GM12864 (cell line): ENCODE measurements around the gene NEIL1.
"Not testable (repeated sequence)": the region's sequence is repeated elsewhere in the genome, so short reads cannot be mapped to it uniquely, and the experiment has no call there.

Experiments used
- DNase-seq: peaks from one replicate; pipeline ENCODE4 v3.0.0-alpha.2; 2011; ENCODE audit warnings: low read depth
- H3K4me3 ChIP-seq: 2 replicates; pipeline ENCODE4 v1.5.1; 2011; ENCODE audit warnings: mild to moderate bottlenecking, low read depth, low read length, control low read depth
- TF ChIP-seq, protein P1 (sequence below): IDR thresholded peaks from 2 replicates; pipeline ENCODE4 v1.5.1; 2011; ENCODE audit warnings: low read depth, mild to moderate bottlenecking, moderate library complexity, low read length, control low read depth, inconsistent platforms; ENCODE audit errors: missing control alignments

Gene NEIL1

DNA sequence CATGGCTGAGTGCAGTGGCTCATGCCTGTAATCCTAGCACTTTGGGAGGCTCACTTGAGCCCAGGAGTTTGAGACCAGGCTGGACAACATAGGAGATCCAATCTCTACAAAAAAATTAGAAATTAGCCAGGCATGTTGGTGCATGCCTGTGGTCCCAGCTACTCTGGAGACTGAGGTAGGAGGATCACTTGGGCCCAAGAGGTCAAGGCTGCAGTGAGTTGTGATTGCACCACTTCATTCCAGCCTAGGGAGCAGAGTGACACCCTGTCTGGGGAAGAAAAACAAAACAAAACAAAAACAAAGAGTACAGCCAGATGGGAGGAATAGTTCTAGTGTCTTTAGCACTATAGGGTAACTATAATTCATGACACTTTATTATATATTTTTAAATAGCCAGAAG, 37.1 kb upstream of the NEIL1 start:
- TF ChIP-seq, protein P1, sequence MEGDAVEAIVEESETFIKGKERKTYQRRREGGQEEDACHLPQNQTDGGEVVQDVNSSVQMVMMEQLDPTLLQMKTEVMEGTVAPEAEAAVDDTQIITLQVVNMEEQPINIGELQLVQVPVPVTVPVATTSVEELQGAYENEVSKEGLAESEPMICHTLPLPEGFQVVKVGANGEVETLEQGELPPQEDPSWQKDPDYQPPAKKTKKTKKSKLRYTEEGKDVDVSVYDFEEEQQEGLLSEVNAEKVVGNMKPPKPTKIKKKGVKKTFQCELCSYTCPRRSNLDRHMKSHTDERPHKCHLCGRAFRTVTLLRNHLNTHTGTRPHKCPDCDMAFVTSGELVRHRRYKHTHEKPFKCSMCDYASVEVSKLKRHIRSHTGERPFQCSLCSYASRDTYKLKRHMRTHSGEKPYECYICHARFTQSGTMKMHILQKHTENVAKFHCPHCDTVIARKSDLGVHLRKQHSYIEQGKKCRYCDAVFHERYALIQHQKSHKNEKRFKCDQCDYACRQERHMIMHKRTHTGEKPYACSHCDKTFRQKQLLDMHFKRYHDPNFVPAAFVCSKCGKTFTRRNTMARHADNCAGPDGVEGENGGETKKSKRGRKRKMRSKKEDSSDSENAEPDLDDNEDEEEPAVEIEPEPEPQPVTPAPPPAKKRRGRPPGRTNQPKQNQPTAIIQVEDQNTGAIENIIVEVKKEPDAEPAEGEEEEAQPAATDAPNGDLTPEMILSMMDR = no peak
- no peak overlapping the region for H3K4me3 ChIP-seq
- DNase-seq = no peak

DNA sequence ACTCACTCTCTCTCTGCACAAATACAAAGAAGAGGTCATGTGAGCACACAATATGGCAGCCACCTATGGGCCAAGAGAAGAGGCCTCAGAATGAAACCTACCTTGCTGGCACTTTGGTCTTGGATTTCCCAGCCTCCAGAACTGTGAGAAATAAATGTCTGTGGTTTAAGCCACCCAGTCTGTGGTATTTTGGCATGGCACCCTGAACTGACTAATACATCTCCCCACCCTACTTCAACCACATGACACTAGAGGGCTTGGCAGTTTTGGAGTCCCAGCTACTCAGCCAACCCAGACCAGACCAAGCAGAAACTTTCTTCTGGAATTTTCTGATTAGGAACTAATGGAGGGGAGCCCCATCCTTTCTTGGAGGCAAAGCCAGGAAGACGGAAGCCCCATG, 34.3 kb upstream of the NEIL1 start:
- not testable (repeated sequence) for DNase-seq, H3K4me3 ChIP-seq

DNA sequence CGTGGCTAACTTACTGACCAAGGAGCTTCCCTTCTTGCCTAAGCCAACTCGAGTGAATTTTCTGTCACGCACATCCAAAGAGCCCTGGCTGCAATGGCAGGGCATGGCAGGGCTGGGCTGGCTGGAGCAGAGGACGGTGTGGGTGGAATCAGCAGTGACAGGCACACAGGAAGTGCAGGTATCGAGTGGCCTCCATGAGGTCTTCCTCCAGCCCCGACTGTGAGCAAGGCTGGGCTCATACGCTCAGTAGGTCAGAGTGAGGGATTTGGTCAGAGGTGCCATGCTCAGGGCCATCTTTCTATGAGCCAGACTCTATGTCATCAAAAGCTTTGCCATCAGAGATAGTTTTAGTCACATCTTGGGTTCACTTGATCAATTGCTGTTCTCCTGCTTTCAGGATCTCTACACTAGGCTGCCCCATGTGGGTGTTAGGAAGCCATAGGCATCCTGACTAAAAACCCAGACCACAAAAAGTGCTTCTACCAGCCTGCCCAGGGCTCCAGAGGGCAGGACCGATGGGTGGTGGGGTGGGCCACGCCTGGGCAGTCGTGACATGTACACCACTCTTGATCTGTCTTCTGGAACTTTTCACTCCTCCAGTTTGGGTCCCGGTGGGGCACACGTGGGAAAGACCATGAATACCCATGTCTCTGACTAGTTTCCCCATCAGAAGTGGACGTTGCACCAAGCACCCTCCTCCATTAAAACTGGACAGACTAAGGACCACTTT, 33.6 kb upstream of the NEIL1 start:
- TF ChIP-seq, protein P1 = no peak
- no peak for DNase-seq
- no peak overlapping the region for H3K4me3 ChIP-seq

DNA sequence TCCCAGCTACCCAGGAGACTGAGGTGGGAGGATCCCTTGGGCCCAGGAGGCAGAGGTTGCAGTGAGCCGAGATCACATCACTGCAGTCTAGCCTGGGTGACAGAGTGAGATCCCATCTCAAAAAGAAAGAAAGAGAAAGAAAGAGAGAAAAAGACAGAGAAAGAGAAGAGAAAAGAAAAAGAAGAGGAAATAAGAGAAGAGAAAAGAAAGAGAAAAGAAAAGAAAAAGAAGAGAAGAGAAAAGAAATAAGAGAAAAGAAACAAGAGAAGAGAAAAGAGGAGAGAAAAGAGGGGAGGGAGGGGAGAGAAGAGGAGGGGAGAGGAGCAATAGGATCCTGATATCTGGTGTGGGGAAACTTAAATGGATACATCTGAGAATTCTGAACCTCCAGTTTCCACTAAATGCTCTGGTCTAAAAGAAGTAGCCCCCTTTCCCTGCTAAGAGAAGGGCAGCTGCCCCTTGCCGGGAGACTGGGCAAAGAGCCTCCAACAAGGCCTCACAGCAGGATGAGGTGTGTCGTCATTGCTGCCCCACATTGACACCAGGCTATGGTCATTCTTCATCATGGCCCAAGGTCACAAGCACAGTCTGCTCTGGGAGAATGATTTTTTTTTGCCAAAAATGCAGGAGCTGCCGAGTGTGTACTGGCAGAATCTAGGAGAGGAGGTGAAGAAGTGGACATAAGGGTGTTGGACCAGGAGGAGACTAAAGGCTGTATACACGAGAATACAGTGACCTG, 32.1 kb upstream of the NEIL1 start:
- TF ChIP-seq, protein P1 = no peak
- no peak for DNase-seq
- no peak overlapping the region for H3K4me3 ChIP-seq

DNA sequence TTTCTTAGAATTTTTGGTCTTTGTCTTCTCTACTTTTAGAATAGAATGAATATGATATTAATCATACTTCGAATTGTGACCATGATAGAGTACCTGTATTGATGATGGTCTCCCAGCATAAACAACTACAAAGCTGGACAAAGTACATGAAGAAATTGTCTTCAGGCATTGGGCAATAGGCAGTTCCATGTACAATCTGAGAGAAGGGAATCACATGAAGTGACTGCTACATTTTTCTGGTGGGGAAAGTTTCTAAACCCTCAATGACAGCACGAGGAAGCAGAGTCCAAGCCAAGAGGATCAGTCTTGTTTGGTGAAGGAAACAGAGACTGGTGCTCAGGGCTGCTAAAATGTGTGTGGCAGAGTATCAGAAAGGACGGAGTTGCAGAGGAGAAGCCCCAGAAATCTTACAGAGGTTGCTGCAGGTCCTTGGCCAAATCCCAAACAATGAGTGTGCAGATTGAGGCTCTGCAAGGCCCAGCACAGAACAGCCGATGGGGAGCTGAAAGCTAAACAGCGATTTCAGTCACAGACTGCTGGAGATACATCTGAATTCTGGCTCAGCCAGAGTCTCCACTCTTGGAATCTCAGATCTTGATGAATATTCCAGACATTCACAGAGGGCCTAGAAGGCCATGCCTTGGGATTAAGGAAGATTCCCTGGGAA, 27.5 kb upstream of the NEIL1 start:
- not testable (repeated sequence) for H3K4me3 ChIP-seq, DNase-seq

DNA sequence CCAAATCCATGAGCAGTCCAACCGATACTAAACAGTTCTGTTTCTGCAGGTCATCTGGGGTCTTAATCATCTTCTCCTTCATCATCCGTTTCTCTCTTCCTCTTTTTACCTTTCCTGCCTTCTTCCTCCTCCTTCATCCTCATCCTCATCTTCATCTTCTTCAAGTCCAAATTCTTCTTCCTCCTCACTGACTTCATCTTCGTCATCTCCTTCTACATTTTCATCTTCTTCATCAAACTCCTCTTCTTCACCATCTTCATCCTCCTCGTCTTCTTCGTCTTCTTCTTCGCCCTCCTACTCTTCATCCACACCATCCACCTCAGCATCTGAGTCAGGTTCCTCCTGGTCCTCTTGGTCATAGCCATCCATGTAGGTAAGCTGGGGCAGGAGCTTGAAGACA, 25.1 kb upstream of the NEIL1 start:
- H3K4me3 ChIP-seq = no peak overlapping the region
- no peak for DNase-seq
- TF ChIP-seq, protein P1 = no peak

DNA sequence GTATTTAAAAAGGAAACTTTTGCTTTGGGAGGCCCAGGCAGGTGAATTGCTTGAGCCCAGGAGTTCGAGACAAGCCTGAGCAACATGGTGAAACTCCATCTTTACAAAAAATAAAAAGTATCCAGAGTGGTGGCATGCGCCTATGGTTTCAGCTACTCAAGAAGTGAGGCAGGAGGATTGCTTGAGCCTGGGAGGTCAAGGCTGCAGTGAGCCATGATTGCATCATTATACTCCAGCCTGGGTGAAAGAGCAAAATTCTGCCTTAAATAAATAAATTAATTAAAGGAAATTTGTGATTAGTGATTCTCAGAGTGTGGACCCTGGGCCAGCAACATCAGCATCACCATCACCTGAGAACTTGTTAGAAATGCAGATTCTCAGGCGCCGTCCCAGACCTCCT, 20.9 kb upstream of the NEIL1 start:
- no peak overlapping the region for H3K4me3 ChIP-seq
- TF ChIP-seq, protein P1 = no peak
- no peak for DNase-seq

DNA sequence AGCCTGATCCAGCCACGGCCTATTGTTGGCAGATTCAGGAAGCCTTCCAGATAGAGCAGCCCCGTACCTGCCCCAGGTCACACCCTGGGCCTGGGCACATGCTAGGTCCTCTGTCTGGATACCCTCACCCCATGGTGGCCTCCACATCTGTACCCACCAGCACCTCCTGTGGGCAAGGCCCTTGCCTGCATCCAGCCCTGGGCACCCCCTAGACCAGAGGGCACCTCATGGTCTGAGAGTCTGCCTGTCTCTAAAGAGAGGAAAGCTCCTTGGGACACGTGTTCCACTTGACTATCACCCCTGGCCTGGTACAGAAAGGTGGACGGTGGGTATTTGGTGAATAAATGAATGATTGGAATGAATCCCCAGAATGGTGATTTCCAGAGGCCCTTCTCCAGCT, 19.8 kb upstream of the NEIL1 start:
- DNase-seq = no peak
- no peak overlapping the region for H3K4me3 ChIP-seq
- TF ChIP-seq, protein P1 = no peak
